MM.1S (cell line): ENCODE measurements around the gene EXO5.

Experiments
- DNase-seq: peaks from one replicate; pipeline ENCODE4 v3.0.0-alpha.2; 2015
- H2AFZ ChIP-seq: fragments of 300-600 bp; sonication (generic); 2 replicates; pipeline ENCODE4 v1.6.0; 2016; ENCODE audit warnings: antibody characterized with exemption, low read length
- H3F3A ChIP-seq: fragments of 300-600 bp; sonication (generic); 2 replicates; pipeline ENCODE4 v1.6.1; 2016; ENCODE audit warnings: mild to moderate bottlenecking, antibody characterized with exemption, low read length, moderate library complexity, mixed read lengths; ENCODE audit not compliant: insufficient read depth
- H3K27ac ChIP-seq: fragments of 300-600 bp; sonication (generic); 2 replicates; pipeline ENCODE4 v1.5.1; 2016; ENCODE audit warnings: mild to moderate bottlenecking, low read length
- H3K27me3 ChIP-seq: fragments of 300-600 bp; sonication (generic); replicated peaks from 2 replicates; pipeline ENCODE4 v1.6.0; 2016; ENCODE audit warnings: low read length; ENCODE audit not compliant: insufficient read depth
- H3K36me3 ChIP-seq: fragments of 300-600 bp; sonication (generic); replicated peaks from 2 replicates; pipeline ENCODE4 v1.6.1; 2016; ENCODE audit warnings: mild to moderate bottlenecking, low read length, mixed read lengths; ENCODE audit not compliant: insufficient read depth
- H3K4me1 ChIP-seq: fragments of 300-600 bp; sonication (generic); 2 replicates; pipeline ENCODE4 v1.6.1; 2016; ENCODE audit warnings: low read length, mixed read lengths
- H3K4me2 ChIP-seq: fragments of 300-600 bp; sonication (generic); 2 replicates; pipeline ENCODE4 v1.6.0; 2016; ENCODE audit warnings: low read depth, low read length
- H3K4me3 ChIP-seq: fragments of 300-600 bp; sonication (generic); 2 replicates; pipeline ENCODE4 v1.5.1; 2016; ENCODE audit warnings: low read length, mixed read lengths
- H3K79me2 ChIP-seq: fragments of 300-600 bp; sonication (generic); 2 replicates; pipeline ENCODE4 v1.6.1; 2016; ENCODE audit warnings: mixed run types, low read length, mixed read lengths
- H3K9ac ChIP-seq: fragments of 300-600 bp; sonication (generic); 2 replicates; pipeline ENCODE4 v1.6.1; 2016; ENCODE audit warnings: low read length, mixed read lengths
- H3K9me2 ChIP-seq: fragments of 300-600 bp; sonication (generic); replicated peaks from 2 replicates; pipeline ENCODE4 v1.6.1; 2016; ENCODE audit warnings: mild to moderate bottlenecking, low read length, mixed read lengths; ENCODE audit not compliant: insufficient read depth
- H3K9me3 ChIP-seq: fragments of 300-600 bp; sonication (generic); replicated peaks from 2 replicates; pipeline ENCODE4 v1.6.1; 2016; ENCODE audit warnings: mild to moderate bottlenecking, low read length, mixed read lengths; ENCODE audit not compliant: insufficient read depth
- H4K20me1 ChIP-seq: fragments of 300-600 bp; sonication (generic); 2 replicates; pipeline ENCODE4 v1.6.1; 2016; ENCODE audit warnings: mild to moderate bottlenecking, low read length, moderate library complexity, mixed read lengths; ENCODE audit not compliant: insufficient read depth
- CTCF ChIP-seq: fragments of 300-600 bp; sonication (generic); IDR thresholded peaks from 2 replicates; pipeline ENCODE4 v1.5.1; 2016; ENCODE audit warnings: antibody characterized with exemption, low read length, mixed read lengths
- EZH2 ChIP-seq: fragments of 300-600 bp; sonication (generic); optimal IDR thresholded peaks from 2 replicates; pipeline ENCODE3; 2017; ENCODE audit warnings: low read depth, mild to moderate bottlenecking, antibody characterized with exemption, low read length, mixed read lengths
- EZH2phosphoT487 ChIP-seq: fragments of 300-600 bp; sonication (generic); IDR thresholded peaks from 2 replicates; pipeline ENCODE4 v1.6.1; 2018; ENCODE audit warnings: antibody characterized with exemption, low read length

The EXO5 gene

GRCh38 chr1:40534589-40534988, 26.0 kb downstream of the EXO5 start:
- no peak overlapping the region for H3K9ac ChIP-seq
- TF ChIP-seq EZH2: no peak
- no peak overlapping the region for H3K4me2 ChIP-seq

DNA sequence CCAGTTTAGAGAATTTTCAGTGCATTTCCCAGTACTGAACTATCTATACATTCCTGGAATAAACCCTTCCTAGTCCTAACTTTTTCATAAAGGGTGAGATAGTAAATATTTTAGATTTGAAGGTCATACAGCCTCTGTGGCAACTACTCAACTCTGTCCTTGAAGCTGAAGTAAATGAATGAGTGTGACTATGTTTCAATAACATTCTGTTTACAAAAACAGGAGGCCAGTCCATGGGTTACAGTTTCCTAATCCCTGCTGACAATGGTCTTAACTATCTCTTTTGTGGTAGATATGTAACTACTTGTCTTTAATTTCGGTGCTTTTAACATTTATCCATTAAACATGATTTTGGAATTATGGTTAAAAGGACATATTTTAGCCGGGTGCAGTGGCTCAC, 27.2 kb downstream of the EXO5 start:
- Histone ChIP-seq H2AFZ (no peak overlapping the region), H3K36me3 (no peaks in the 10 kb centered on the region), H4K20me1 (no peaks in the 10 kb centered on the region), H3K9me3 (no peaks in the 10 kb centered on the region), H3K9me2 (no peaks in the 10 kb centered on the region), H3K9ac (no peak overlapping the region), H3K4me2 (no peak overlapping the region), H3K4me1 (peaks cover 3% of the 10 kb centered on the region; the same call in 1 of the 2 replicates), H3K27me3 (no peaks in the 10 kb centered on the region), H3K27ac (no peak overlapping the region), H3K79me2 (no peaks in the 10 kb centered on the region), H3K4me3 (no peak overlapping the region), H3F3A (0 out of 2 replicates have a peak, but pooled peaks cover 5% of the 10 kb centered on the region)
- no peak for DNase-seq
- TF ChIP-seq EZH2phosphoT487 (no peak), CTCF (no peak), EZH2 (no peak)

More at GRCh38 chr1:40534589-40534988, 26.0 kb downstream of the EXO5 start:
- Histone ChIP-seq H3F3A (0 out of 2 replicates have a peak, but pooled peaks cover 5% of the 10 kb centered on the region), H3K9me3 (no peaks in the 10 kb centered on the region), H3K4me3 (no peak overlapping the region), H3K79me2 (no peaks in the 10 kb centered on the region), H3K4me1 (peaks cover 3% of the 10 kb centered on the region; the same call in 1 of the 2 replicates), H2AFZ (no peak overlapping the region), H4K20me1 (no peaks in the 10 kb centered on the region), H3K27ac (no peak overlapping the region), H3K36me3 (no peaks in the 10 kb centered on the region), H3K9me2 (no peaks in the 10 kb centered on the region), H3K27me3 (no peaks in the 10 kb centered on the region)
- DNase-seq: no peak

DNA sequence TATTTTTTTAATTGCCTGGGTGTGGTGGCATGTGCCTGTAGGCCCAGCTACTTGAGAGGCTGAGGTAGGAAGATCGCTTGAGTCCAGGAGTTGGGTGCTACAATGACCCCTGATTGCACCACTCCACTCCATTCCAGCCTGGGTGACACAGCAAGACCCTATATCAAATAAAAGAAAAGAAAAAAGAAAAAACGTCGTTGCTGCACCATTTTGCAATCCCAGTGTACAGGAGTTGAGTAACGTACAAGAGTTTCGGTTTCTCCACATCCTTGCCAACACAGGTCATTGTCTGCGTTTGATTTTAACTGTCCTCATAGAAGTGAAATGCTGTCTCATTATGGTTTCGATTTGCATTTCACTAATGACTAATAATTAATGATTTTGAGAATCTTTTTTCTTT, 30.8 kb downstream of the EXO5 start:
- no peak for TF ChIP-seq EZH2phosphoT487
- no peak for TF ChIP-seq EZH2
- no peak for TF ChIP-seq CTCF
- H4K20me1 ChIP-seq: no peaks in the 10 kb centered on the region

GRCh38 chr1:40546957-40547356, 38.4 kb downstream of the EXO5 start:
- Histone ChIP-seq H3F3A (no peaks in the 10 kb centered on the region), H3K27ac (no peak overlapping the region), H3K9ac (no peak overlapping the region), H4K20me1 (no peaks in the 10 kb centered on the region), H3K9me3 (no peaks in the 10 kb centered on the region), H3K4me2 (no peak overlapping the region), H3K4me1 (no peaks in the 10 kb centered on the region), H3K27me3 (no peaks in the 10 kb centered on the region), H3K9me2 (no peaks in the 10 kb centered on the region), H3K36me3 (no peaks in the 10 kb centered on the region; the same call in 1 of the 2 replicates), H3K79me2 (no peaks in the 10 kb centered on the region), H3K4me3 (no peak overlapping the region), H2AFZ (no peak overlapping the region)
- TF ChIP-seq CTCF: no peak
- TF ChIP-seq EZH2phosphoT487: no peak
- no peak for TF ChIP-seq EZH2
- no peak for DNase-seq

More for the DNA sequence above, 30.8 kb downstream of the EXO5 start:
- Histone ChIP-seq H3K4me3 (no peak overlapping the region), H3F3A (no peaks in the 10 kb centered on the region), H3K4me2 (no peak overlapping the region), H3K9me3 (no peaks in the 10 kb centered on the region), H3K4me1 (no peaks in the 10 kb centered on the region), H3K9ac (no peak overlapping the region), H3K9me2 (no peaks in the 10 kb centered on the region), H3K27ac (no peak overlapping the region), H3K27me3 (no peaks in the 10 kb centered on the region), H2AFZ (no peak overlapping the region), H3K36me3 (no peaks in the 10 kb centered on the region; the same call in 1 of the 2 replicates), H3K79me2 (no peaks in the 10 kb centered on the region)
- no peak for DNase-seq
